HG03469 (cell line): ENCODE data around the gene PAPPA.

Source experiments
- ATAC-seq: cut with Tn5 transposase; IDR thresholded peaks from one replicate; pipeline ENCODE4 v1.9.1; 2021; ENCODE audit warnings: mild to moderate bottlenecking, moderate library complexity, moderate number of reproducible peaks; ENCODE audit not compliant: unreplicated experiment

Gene PAPPA, protein sequence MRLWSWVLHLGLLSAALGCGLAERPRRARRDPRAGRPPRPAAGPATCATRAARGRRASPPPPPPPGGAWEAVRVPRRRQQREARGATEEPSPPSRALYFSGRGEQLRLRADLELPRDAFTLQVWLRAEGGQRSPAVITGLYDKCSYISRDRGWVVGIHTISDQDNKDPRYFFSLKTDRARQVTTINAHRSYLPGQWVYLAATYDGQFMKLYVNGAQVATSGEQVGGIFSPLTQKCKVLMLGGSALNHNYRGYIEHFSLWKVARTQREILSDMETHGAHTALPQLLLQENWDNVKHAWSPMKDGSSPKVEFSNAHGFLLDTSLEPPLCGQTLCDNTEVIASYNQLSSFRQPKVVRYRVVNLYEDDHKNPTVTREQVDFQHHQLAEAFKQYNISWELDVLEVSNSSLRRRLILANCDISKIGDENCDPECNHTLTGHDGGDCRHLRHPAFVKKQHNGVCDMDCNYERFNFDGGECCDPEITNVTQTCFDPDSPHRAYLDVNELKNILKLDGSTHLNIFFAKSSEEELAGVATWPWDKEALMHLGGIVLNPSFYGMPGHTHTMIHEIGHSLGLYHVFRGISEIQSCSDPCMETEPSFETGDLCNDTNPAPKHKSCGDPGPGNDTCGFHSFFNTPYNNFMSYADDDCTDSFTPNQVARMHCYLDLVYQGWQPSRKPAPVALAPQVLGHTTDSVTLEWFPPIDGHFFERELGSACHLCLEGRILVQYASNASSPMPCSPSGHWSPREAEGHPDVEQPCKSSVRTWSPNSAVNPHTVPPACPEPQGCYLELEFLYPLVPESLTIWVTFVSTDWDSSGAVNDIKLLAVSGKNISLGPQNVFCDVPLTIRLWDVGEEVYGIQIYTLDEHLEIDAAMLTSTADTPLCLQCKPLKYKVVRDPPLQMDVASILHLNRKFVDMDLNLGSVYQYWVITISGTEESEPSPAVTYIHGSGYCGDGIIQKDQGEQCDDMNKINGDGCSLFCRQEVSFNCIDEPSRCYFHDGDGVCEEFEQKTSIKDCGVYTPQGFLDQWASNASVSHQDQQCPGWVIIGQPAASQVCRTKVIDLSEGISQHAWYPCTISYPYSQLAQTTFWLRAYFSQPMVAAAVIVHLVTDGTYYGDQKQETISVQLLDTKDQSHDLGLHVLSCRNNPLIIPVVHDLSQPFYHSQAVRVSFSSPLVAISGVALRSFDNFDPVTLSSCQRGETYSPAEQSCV (N-terminal part only)

GRCh38 chr9:116153765-116154333 is at the start of gene PAPPA:
TSS of gene PAPPA (plus strand) at chr9:116153791. CDS start at chr9:116154173, 382 bp downstream.
- no peak for ATAC-seq

DNA sequence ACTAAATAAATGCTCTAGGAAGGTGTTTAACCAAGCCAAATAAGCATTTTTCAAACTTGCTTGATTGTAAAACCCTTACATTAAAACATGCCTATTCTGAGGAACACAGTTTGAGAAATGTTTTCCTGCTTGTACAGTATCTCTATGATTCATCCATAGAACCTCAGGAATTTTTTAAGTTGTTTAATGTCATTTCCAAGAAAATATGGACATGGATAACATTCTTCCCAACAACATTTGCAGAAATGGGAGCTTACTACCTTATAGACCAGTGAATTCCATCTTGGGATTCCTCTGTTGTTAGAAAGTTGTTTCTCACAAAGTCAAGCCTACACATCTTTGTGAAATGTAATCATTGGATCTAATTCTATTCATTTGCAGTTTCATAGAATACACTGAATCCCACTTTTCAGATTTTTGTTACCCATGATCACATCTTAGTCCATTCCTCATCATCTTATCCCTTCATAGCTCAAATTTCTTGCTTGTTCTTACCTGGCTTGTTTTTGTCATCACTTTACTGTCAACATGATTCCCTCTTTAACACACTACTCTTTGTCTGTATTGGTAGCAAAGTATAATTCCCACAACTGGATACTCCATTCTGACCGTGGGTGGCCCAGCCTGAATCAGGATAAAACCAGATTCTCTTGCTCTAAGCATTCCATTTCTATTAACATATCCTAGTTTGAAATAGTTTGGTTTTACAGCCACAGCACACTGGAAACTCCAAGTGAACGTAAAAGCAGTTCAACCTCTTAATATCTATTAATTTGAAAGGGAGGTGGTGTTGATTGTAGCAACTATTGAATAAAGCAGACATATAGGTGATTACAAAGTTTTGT is 49.4 kb upstream of the PAPPA start:
- no peak for ATAC-seq

GRCh38 chr9:116112236-116112635 is 41.4 kb upstream of the PAPPA start:
- no peak for ATAC-seq

DNA sequence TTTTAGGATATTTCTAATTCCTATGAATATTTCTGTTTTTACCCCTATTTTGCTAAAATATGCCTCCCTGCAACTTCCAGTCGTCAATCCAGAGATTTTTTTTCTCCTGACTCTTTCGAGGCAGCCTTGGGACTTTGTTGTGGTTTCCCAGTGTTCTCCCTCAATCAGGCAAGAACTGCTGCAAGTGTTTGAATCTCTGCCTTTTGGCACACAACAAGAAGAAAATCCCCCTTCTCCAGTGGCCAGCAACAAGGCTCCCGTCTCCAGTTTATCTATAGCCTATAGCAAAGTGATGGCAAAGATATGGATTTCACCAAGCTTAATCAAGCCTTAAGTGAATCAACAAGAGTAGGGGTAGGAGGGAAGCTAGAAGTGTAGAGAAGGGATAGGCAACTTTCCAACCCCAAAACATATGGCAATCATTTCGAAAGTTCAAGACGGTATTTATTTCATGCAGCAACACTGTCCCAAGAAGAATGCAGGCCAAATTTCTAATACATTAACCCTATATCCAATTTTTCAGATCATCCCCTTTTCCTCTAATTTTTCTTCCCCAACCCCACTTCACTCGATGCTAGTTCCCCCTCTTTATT is 37.7 kb upstream of the PAPPA start:
- no peak for ATAC-seq

DNA sequence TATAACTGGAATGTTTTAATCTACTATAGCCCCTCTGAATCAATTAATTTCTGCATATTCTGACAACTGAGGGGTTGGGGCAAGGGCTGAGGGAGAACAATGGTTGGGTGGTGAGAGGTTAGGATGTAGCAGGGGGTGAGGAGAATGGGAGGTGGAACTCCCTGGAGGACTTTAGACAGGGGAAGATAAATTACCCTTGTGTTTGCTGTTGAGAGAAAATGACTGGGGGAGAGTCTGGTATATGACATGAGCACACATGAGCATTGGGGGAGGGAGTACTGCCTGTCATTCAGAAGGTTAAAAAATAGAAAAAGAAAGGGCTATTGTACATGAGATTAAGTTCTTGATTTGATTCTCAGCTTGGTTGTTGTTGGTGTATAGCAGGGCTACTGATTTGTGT is 37.2 kb upstream of the PAPPA start:
- ATAC-seq, result no peak

DNA sequence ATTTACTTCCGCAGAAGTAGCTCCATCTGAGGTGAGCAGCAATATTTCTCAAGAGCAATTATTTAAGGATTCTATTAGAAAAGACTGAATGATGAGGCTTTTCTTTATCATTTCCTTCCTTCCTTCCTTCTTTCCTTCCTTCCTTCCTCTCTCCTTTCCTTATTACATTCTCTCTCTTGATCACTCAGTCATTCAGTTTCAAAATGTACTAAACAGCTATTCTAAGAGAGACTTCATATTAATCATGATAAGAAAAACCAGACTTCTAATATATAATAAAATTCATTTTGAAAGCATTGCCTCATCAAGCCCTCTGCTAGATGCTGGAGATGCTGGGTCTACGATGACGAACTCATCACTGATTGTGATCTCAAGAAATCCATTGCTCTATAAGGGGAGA is 30.4 kb upstream of the PAPPA start:
- ATAC-seq, result no peak

GRCh38 chr9:116124472-116125040 is 29.0 kb upstream of the PAPPA start:
- ATAC-seq, result no peak

DNA sequence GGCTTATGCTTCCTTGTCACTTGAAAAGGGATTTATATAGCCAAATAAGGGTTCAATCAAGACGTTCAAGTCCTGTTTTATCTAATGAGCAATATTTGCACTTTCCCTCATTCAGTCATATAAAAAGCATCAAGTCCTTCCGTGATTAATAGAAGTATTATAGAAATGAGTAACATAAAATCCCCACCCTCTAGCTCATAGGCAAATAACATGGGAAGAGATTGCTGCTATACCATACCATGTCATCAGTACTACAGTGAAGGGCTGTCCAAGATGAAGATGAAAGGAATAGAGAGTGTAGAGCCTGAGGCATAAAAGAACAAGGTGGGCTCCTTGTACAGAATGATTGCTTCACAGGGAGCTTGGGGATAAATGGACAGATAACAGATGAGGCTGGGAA is 20.4 kb upstream of the PAPPA start:
- ATAC-seq, result no peak

DNA sequence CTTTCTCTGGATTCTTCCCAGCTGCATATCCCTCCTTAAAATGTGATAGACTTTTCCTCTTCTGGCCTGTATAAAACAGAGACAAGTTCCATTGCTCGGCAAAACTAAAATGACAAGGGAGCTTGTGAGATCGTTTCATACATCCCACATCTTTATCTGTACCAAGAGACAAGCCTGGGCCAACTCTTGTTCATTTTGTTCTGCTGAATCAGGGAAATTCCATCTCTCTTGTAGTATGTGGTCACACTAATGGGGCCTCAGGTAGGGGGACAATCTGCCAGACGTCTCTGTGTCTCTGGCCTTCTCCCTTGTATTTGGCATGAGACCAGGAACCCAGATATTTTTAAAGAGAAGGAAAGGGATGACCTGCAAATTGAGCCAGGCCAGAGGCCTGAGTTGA is 18.6 kb upstream of the PAPPA start:
- no peak for ATAC-seq

- ATAC-seq, result no peak
These were observed 16.6 kb upstream of the PAPPA start for GRCh38 chr9:116137010-116137409.

GRCh38 chr9:116137581-116137980 is 16.0 kb upstream of the PAPPA start:
- no peak for ATAC-seq

GRCh38 chr9:116141864-116142561 is 11.6 kb upstream of the PAPPA start:
- no peak for ATAC-seq

GRCh38 chr9:116142706-116143492 is 10.7 kb upstream of the PAPPA start:
- no peak for ATAC-seq

GRCh38 chr9:116144038-116144437 is 9.6 kb upstream of the PAPPA start:
- ATAC-seq, result no peak

- no peak for ATAC-seq
These were observed 9.0 kb upstream of the PAPPA start for GRCh38 chr9:116144555-116144954.

GRCh38 chr9:116145036-116145435 is 8.6 kb upstream of the PAPPA start:
- ATAC-seq, result no peak

- ATAC-seq, result no peak
These were observed 5.8 kb upstream of the PAPPA start for GRCh38 chr9:116147821-116148220.

DNA sequence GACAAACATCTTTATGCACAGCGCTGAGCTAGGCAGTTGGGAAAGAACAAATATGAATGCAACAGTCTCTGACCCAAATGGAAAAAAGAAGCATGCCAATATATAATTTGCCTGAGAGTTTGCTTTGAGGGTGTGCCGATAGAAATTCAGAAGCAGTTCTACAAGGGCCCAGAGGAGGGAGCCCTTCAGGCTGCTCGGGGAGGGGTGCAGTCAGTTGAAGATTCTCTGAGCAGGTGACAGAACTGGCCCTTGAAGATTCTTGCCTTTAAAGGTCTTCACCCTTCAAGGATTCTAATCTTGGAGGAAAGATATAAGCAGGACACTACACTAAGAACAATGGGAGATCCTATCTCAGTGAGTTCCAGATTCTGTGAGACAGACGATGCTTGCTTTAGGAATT is 3.7 kb upstream of the PAPPA start:
- ATAC-seq, result no peak
